Hepatic stellate cell (primary cell): Measurements from ENCODE around the gene TLR2.

Experiments used
- DNase-seq: peaks from one replicate; pipeline ENCODE4 v3.0.0; 2011; ENCODE audit warnings: low spot score

The TLR2 gene

GRCh38 chr4:153684182-153684970 is at the start of gene TLR2:
Gene TLR2, plus strand, starts transcription at chr4:153684280. Its CDS starts 18,628 bp downstream, at chr4:153702908.
- peak; percentile 19 for DNase-seq

DNA sequence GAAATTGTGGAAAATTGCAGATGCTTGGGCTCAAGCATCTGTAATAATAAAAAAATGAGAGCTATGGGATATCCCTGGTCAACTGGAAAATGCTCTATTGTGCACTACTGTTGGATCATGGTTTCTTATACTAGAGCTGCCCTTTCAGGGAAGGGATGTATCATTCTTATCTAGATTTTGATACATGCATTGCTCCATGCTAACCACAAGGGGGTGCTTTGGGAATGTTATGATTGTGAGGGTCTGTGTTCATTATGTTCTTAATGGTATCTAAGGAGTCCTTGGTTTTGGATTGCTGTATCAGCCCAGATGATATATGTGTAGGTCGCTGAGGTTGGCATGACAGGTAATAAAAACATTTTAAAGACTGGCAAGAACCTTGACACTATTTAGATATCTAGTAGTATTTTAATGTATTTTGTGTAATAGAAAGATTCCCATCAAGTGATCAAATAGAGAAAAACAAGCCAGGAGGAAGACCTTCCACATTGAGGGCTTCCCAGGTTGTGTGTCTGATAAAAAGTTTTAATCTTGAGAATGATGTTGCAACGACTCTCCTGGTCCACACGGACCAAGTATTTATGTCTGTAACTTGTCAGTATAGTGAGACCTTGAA is 49.2 kb upstream of the TLR2 start:
- DNase-seq: peak; percentile 14

DNA sequence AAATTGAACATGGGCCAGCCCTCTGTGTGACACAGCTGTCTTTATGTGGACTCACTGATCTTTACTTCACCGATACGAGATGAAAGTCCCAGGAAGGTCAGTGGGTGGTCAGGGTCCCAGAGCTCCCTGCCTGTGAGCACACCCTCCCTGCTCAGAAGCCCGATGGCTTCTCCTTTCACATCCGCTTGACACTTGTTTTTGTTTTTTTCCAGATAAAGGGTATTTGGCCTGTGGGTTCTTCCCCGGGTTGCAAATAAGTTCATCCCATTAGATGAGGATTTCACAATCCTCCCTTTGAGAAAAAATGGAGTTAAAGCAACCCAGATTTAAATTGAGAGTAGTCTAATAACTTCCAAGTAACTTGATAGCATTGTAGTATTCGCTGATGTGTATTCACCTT is 48.2 kb upstream of the TLR2 start:
- DNase-seq: no peak

- no peak for DNase-seq
Observed at GRCh38 chr4:153637201-153637600, 46.9 kb upstream of the TLR2 start.

DNA sequence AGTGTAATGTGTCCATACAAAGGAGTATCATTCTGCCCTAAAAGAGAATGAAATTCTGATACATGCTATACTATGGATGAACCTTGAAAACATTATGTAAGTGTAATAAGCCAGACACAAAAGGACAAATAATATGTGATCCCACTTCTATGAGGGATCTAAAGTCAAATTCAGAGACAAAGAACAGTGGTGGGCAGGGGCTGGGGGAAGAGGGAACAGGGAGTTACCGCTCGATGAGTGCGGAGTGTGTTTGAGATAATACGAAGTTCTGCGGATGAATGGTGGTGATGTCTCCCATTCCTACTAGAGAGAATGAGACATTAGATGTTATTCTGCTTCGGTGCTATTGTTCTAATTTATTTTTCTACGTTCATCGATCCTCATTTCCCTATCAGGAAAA is 46.1 kb upstream of the TLR2 start:
- DNase-seq: no peak

DNA sequence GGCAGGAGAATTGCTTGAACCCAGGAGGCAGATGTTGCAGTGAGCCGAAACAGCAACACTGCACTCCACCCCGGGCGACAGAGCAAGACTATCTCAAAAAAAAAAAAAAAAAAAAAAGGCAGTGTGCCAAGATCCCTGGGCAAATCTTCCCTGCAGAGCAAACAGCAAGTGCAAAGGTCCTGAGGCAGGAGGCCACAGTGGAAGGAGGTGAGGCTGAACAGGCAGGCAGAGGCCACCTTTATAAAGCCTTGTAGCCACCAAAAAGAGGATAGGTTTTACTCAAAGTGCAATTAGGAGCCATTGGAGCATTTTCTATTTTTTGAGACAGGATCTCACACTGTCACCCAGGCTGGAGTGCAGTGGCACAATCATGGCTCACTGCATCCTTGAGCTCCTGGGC is 45.1 kb upstream of the TLR2 start:
- DNase-seq: no peak

- no peak for DNase-seq
Observed at GRCh38 chr4:153639833-153640802, 44.0 kb upstream of the TLR2 start.

DNA sequence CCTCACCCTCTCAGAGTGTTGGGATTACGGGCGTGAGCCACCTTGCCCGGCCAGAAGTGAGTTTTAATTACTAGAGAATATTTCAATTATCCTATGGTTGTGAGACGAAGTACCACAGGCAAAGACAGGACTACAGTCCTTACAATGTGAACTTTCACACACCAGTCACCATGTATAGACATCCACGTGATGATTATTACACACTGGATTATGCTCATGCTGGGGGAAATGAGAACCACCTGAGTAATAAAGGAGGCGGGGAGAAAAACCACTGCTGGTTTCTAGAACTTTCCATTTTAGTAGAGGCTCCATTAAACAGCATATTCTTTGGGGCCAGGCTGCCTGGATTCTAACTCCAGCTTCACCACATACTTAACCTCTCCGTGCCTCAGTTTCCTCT is 42.5 kb upstream of the TLR2 start:
- DNase-seq: no peak

- DNase-seq: peak; percentile 50
Observed at GRCh38 chr4:153643406-153644383, 40.4 kb upstream of the TLR2 start.

DNA sequence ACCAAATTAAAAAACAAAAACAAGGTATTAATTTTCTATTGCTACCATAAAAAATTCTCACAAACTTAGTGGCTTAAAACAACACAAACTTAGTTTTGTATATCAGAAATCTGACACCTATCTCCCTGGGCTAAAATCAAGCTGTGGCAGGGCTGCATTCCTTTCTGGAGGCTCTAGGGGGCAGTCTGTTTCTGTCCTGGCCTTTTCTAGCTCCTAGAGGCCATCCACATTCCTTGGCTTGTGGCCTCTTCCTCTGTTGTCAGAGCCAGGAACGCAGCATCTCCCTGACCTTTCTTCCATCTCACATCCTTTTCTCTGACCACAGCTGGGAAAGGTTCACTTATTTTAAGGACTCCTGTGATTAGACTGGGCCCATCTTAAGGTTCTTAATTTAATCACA is 38.9 kb upstream of the TLR2 start:
- DNase-seq: no peak

- DNase-seq: no peak
Observed at GRCh38 chr4:153646261-153646660, 37.8 kb upstream of the TLR2 start.

- DNase-seq: no peak
Observed at GRCh38 chr4:153646978-153647377, 37.1 kb upstream of the TLR2 start.

DNA sequence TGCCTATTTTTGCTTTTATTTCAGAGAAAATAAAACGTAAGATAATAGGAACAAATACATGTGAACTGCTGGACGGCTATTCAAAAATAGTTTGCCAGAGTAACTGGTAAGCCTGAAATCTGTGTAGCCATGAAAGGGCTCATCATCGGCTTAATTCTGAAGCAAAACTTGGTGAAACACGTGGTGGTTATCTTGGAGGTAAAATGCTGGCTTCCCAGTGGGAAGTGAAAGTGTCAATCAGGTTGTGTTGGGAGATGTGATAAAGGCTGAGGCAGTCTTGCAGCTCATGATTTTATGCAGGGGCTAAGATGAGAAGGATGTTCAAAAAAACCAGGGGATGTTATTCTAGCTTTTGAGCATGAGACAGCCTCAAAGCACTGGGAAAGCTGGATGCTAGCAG is 36.1 kb upstream of the TLR2 start:
- DNase-seq: no peak

DNA sequence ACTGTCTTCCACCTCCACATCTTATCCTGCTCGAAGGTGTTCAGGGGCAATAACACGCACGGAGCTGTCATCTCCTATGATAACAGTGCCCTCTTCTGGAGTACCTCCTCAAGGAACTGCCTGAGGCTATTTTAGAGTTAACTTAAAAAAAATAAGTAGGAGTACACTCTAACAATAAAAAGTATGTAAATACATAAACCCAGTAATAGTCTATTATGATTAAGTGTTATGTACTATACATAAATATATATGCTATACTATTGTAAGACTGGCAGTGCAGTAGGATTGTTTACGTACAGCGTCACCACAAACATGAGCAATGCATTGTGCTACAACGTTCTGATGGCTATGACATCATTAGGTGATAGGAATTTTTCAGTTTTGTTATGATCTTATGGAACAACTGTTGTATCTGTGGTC is 34.5 kb upstream of the TLR2 start:
- DNase-seq: no peak

- DNase-seq: no peak
Observed at GRCh38 chr4:153651116-153651515, 33.0 kb upstream of the TLR2 start.

DNA sequence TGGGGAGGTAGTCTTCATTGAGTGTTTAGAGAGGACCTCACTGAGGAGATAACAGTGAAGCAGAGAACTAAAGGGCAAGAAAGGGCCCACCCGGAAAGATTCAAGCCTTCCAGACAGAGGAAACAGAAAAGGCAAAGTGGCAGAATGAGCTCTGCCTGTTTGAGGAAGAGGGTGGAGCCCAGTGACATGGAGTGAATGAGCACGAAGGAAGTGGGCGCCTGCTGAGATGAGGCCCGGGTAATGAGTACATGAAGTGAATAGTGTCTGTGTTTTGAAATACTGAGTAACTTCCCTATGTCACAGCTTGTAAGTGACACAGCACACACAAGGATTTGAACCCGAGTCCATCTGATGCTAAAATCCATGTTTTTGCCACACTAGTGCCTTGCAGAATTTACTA is 32.5 kb upstream of the TLR2 start:
- DNase-seq: no peak

DNA sequence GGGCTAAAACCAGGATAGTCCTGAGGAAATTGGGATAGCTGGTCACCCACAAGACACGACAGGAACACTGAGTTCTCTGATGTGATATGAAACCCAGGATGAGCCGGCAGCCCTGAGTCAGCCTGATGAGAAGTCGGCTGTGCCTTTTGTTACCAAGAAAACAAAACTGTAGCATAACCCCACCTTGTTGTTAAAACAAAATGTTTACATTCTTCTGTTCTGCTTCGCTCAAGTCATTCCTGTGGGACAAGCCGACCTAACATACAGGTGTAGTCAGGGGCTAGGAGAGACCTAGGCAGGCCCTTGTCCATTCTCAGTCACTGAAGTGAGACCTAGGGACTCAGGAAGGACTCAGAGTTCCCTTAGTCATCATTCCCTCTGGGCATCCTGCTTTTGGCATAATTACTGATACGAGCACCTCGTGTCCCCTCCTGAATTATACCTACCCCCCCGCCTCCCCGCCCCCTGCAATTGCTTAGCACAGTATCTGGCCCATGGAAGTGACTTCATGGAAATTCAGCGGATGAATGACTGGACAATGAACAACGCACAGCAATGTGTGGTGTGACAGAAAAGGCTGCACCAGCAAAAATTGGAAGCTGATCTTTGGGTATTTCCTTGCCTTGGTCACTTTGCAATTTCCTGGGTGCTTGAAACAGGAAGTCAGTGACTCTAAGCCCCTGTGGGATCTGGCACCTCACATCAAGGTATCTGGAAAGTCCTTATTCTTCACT is 31.9 kb upstream of the TLR2 start:
- no peak for DNase-seq

DNA sequence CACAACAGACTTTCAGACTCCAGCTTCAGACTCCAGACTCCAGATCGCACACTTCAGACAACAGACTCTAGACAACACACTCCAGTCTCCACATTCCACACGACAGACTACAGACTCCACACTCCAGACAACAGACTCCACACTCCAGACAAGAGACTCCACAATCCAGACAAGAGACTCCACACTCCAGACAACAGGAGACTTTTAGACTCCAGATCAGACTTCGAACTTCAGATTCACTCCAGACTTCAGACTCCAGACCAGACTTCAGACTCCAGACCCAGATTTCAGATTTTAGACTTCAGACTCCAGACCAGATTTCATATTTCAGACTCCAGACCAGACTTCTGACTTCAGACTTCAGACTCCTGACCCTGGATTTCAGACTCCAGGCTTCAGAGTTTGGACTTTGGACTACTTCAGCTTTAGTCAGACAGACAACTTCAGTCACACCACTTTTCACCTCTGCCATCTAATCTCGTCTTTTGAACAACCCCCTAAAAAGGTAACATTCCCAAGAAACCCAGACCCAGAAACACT is 29.0 kb upstream of the TLR2 start:
- no peak for DNase-seq

DNA sequence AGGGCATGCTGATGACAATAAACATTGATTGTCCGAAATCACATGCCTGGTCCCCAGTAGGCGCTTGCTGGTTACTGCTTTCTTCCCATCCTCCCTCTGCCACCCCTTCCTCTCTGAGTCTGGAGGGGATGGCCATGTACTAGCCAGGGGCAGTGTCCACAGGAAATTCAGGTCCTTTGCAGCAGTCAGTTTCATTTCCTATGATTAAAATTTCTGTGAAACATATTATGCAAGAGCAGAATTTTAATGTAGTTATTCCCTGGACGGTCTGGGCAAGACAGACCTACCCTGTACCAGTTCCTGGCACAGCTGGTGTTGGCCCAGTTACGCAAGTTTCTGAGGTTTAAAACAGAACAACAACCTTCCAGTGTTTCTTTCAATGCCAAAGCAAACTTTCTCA is 28.2 kb upstream of the TLR2 start:
- no peak for DNase-seq

GRCh38 chr4:153661215-153661822 is 22.8 kb upstream of the TLR2 start:
- no peak for DNase-seq
